Thyroid gland (tissue), 4 donors: Measurements from ENCODE around the gene SEC22C. TPM values are rescaled to one million over a fixed set of nuclear protein-coding genes. Genes with fewer than 3 reads are reported as not detected.

Experiments used
- DNase-seq, 2 donors: peaks; one replicate each; pipeline ENCODE4 v3.0.0-alpha.2; 2019
- H3K27ac ChIP-seq, 3 donors: fragments of 200-600 bp; sonication (generic); 1 replicate in 2 of 3; 2 replicates in 1 of 3; pipeline ENCODE4 v1.5.1; 2016 to 2019; ENCODE audit warnings: mild to moderate bottlenecking in 1 of 3, moderate library complexity in 1 of 3
- H3K27me3 ChIP-seq: fragments of 200-600 bp; sonication (generic); one replicate; pipeline ENCODE4 v1.5.1; 2019
- H3K36me3 ChIP-seq, 2 donors: fragments of 200-600 bp; sonication (generic); one replicate each; pipeline ENCODE4 v1.5.1; 2016 to 2019
- H3K4me1 ChIP-seq, 2 donors: fragments of 200-600 bp; sonication (generic); one replicate each; pipeline ENCODE4 v1.5.1; 2017 to 2019
- H3K4me3 ChIP-seq, 3 donors: fragments of 200-600 bp; sonication (generic); replicated peaks in 1 of 3; 1 replicate in 2 of 3; 2 replicates in 1 of 3; pipeline ENCODE4 v1.5.1; 2016; ENCODE audit warnings: mild to moderate bottlenecking in 1 of 3
- H3K9me3 ChIP-seq: fragments of 200-600 bp; sonication (generic); one replicate; pipeline ENCODE4 v1.5.1; 2017
- CTCF ChIP-seq, 6 experiments: fragments of 200-600 bp in 3 of 6; fragments of 450-650 bp in 3 of 6; sonication (generic) in 3 of 6; IDR thresholded peaks; one replicate each; pipeline ENCODE4 v1.5.1; 2016 to 2019; ENCODE audit warnings: antibody characterized with exemption in 6 of 6, mild to moderate bottlenecking in 2 of 6, inconsistent platforms in 1 of 6, moderate library complexity in 1 of 6
- POLR2A ChIP-seq, 2 donors: fragments of 450-650 bp; IDR thresholded peaks; one replicate each; pipeline ENCODE4 v1.6.1; 2017; ENCODE audit warnings: antibody characterized with exemption in 2 of 2, mild to moderate bottlenecking in 2 of 2, moderate library complexity in 1 of 2
- WGBS, 2 donors: methylation state at CpG; one replicate each; pipeline ENCODE4 v1.1.5; 2017; 5-methylcytosine and 5-hydroxymethylcytosine counted together
- intact Hi-C: fragments of 100-400 bp; cut with DNase I; formaldehyde crosslinking; loops from one replicate; pipeline ENCODE4 v1.15.1; 2023
- total RNA-seq, 4 donors: library from RNA; depleted of rRNA; stranded (reverse); fragments of >200 nt; gene quantifications; one replicate each; pipeline ENCODE4 v1.2.3, GENCODE V29; 2016

Gene SEC22C
- total RNA-seq, 4 donors from 2014 or later, result 59.9 to 66.4 (median 62.7) TPM

GRCh38 chr3:42507761-42508335 is 73.9 kb downstream of the SEC22C start:
- Histone ChIP-seq H3K4me3 (no peak overlapping the region), H3K4me1 (peaks cover 2 to 6% of the 10 kb centered on the region in 2 donors), H3K27ac (no peak overlapping the region), H3K27me3 (no peaks in the 10 kb centered on the region), H3K36me3 (no peaks in the 10 kb centered on the region), H3K9me3 (no peaks in the 10 kb centered on the region)
- DNase-seq, result no peak
- intact Hi-C loops, result no loop called here
- TF ChIP-seq CTCF (IDR thresholded peaks at IDR 0.05) (no peak), POLR2A (IDR thresholded peaks at IDR 0.05) (no peak)
- WGBS, 2 donors, result 78 to 84% methylated on average over 6 of the region's 6 CpGs

GRCh38 chr3:42507252-42507651 is 74.5 kb downstream of the SEC22C start:
- Histone ChIP-seq H3K36me3 (no peaks in the 10 kb centered on the region), H3K9me3 (no peaks in the 10 kb centered on the region), H3K27me3 (no peaks in the 10 kb centered on the region), H3K4me3 (no peak overlapping the region), H3K4me1 (peaks cover 3 to 9% of the 10 kb centered on the region in 2 donors), H3K27ac (no peak overlapping the region)
- intact Hi-C loops, result no loop called here
- 36 to 38% methylated on average over 7 of the region's 7 CpGs for WGBS, 2 donors
- peak; percentile 34 to 37 for DNase-seq
- no peak for TF ChIP-seq CTCF (IDR thresholded peaks at IDR 0.05)
- TF ChIP-seq POLR2A (IDR thresholded peaks at IDR 0.05), result no peak

- no peaks in the 10 kb centered on the region for H3K36me3 ChIP-seq
- DNase-seq, result no peak
- TF ChIP-seq CTCF (IDR thresholded peaks at IDR 0.05) (no peak), POLR2A (IDR thresholded peaks at IDR 0.05) (no peak)
These were observed 75.8 kb downstream of the SEC22C start for GRCh38 chr3:42505849-42506410.

GRCh38 chr3:42505128-42505848 is 76.5 kb downstream of the SEC22C start:
- 87 to 91% methylated on average over 5 of the region's 6 CpGs for WGBS, 2 donors
- Histone ChIP-seq H3K36me3 (no peaks in the 10 kb centered on the region), H3K27me3 (no peaks in the 10 kb centered on the region), H3K4me3 (no peak overlapping the region), H3K4me1 (peaks cover 9 to 22% of the 10 kb centered on the region in 2 donors), H3K9me3 (no peaks in the 10 kb centered on the region), H3K27ac (no peak overlapping the region)
- TF ChIP-seq POLR2A (IDR thresholded peaks at IDR 0.05) (no peak), CTCF (IDR thresholded peaks at IDR 0.05) (no peak)
- no peak for DNase-seq
- intact Hi-C loops, result no loop called here

More at GRCh38 chr3:42505849-42506410, 75.8 kb downstream of the SEC22C start:
- H3K9me3 ChIP-seq, result no peaks in the 10 kb centered on the region
- no peak overlapping the region for H3K27ac ChIP-seq
- H3K4me3 ChIP-seq, result no peak overlapping the region
- H3K27me3 ChIP-seq, result no peaks in the 10 kb centered on the region
- WGBS, 2 donors, result 82 to 96% methylated on average over 4 of the region's 4 CpGs
- peaks cover 9 to 22% of the 10 kb centered on the region in 2 donors for H3K4me1 ChIP-seq
- intact Hi-C loops, result no loop called here
